Measurements from ENCODE around the gene TSHZ2.
"Not testable (repeated sequence)": the region's sequence is repeated elsewhere in the genome, so short reads cannot be mapped to it uniquely, and the experiment has no call there.

The TSHZ2 gene

DNA sequence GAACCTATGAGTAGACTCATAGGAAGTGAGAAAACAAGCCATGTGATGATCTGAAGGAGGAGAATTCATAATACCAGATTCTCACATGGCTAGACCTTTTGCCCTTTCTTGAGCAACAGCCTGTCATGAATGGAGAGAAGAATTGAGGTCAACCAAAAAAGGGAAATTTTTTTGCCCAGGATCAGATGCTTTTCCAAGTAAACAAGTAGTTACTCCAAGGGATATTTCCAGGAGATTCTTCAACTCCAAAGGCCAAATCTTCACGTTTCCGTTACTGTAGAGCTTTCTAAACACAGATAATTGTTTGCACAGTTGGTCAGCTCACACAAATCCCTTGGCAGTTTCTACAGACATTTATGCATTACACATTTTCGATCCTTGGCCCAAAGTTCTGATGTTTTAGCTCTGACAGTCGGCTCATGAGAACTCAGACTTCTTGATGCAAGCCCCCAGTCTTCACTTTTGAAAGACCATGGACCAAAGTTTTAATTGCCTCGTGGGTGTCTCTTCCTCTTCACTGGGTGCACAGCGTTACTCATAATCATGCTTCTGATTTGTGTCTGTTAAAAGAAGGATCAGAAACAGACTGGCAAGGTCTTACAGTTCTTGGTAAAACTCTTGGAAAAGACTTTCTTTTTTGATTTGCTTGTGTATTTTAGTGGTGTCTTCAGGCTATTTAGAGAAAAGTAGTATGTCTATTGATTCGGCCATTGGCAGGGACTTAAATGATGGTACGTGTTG is 115.0 kb downstream of the TSHZ2 start:
- no peak for DNase-seq (ENCODE audit: low spot score)

DNA sequence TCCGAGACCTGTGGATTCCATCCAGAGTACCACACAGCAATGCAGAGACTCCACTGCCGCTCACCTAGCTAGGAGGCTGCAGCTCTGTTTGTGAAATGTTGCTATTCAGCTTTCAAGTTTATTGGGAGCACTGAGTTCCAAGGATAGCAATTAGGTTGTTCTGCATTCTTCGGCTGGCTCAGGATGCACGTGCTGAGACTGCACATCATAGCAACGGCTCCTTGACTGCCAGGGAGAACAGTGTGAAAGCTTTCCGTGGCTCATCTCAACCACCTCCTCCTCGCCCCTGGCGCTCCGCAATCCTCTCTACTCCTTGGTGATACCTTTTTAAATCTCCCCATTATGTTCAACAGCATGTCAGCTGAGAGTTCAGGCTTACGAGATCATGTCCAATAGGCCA is 116.6 kb downstream of the TSHZ2 start:
- DNase-seq (ENCODE audit: low spot score): no peak

DNA sequence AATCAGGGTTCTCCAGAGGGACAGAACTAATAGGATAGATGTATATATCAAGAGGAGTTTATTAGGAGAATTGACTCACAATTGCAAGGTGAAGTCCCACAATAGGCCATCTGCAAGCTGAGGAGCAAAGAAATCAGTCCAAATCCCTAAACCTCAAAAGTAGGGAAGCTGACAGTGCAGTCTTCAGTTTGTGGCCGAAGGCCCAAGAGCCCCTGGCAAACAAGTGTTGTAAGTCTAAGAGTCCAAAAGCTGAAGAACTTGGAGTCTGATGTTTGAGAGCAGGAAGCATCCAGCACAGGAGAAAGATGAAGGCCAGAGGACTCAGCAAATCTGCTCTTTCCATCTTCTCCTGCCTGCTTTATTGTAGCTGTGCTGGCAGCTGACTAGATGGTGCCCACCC is 117.7 kb downstream of the TSHZ2 start:
- not testable (repeated sequence) for DNase-seq (ENCODE audit: low spot score)

DNA sequence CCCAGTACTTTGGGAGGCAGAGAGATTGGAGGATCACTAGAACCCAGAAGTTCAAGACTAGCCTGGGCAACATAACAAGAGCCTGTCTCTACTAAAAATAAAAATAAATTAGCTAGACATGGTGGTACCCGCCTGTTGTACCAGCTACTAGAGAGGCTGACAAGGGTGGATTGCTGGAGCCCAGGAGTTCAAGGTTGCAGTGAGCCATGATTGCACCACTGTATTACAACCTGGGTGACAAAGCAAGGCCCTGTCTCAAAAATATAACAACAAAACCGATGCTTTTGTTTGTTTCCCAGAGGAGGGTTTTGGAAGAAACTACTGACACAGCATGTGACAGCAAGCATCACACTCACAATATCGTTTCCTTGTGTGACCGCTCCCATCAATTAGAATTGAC is 119.6 kb downstream of the TSHZ2 start:
- DNase-seq (ENCODE audit: low spot score): no peak

DNA sequence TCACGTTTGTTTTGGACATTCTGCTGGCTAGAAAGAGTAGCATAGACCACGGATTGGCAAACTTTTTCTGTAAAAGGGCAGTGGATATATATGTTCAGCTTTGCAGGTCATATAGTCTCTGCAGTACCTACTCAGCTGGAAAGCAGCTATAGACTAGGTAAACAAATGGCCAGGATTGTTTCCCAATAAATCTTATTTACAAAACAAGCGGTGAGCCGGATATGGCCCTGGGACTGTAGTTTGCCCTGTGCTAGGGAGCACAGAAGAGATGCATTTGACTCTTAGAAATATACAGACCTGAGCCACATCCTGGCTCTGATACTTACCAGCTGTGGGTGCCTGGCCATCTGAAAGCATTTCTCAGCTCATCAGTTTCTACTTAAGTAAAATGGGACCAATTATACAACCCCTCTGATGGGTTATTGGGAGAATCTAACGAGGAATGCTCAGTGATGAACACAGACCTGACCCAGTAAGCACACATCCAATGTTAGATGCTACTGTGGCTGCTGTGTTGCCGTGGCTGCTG is 120.7 kb downstream of the TSHZ2 start:
- DNase-seq (ENCODE audit: low spot score): no peak

DNA sequence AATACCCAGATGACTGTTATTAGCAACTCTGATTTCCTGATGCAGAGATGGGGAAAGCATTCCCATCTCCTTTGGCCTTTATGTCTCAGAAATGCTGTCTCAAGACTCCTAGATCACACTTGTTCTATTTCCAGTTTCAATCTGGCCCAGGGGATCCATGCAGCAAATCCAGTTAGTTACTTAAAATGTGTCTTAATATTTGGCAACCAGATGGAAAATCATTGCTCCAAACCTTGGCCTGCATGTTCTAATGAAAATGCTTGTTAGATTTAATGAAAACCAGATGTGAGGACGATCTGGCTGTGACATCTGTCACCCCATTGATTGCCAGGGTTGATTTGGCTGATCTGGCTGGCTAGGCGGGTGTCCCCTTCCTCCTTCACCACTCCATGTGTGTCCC is 125.2 kb downstream of the TSHZ2 start:
- DNase-seq (ENCODE audit: low spot score): no peak

DNA sequence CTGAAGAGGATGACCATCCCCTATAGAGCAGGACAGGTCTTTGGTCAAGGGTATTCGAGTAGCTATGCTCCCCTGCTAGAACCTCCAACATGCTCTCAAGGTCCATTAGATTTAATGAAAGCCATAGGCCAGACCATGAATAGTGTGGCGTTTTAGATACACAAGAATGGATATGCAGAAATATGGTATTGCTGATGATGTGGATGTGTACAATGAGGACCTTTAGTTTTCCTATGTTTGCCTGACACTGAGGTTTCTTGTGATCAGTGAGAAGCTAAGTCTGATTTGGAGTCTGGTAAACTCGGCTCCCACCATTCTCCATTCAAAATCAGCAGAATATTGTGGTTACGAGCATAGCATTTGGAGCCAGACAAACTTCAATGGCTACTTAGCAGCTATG is 125.6 kb downstream of the TSHZ2 start:
- DNase-seq (ENCODE audit: low spot score): no peak

DNA sequence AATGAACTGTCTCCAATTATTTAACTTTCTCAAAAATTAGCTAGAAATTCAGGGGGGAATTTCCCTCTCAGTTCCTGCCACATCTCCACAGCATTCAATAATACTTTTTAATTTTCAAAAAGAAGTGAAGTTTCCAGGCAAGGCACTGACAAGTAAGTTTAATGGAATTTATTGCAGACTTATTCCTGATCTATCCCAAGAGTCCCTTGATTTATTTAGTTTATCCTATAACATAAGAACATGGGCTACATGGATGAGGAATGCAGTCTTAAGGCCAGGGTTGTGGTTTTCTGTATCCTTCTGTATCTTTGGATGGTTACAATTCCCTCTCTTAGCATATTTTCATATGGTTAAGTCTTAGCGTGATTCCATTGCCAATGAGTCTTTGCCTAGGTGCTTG is 126.5 kb downstream of the TSHZ2 start:
- no peak for DNase-seq (ENCODE audit: low spot score)

DNA sequence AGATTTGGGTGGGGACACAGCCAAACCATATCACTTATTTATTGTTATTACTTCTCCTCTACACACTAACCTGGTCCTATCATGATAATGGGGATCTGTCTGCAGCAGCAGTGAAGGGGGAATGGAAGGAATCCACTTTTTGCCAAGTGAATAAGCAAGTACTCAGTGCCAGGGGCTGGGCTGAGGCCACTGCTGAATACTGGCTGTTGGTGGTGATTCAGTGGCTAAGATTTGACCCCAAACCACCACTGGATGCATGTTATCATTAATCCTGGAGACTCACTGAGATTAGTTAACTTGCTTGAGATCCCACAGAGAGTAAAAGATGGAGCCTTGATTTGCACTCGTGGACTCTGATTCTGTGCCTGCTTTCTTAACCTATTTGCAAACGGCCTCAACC is 127.7 kb downstream of the TSHZ2 start:
- DNase-seq (ENCODE audit: low spot score): no peak

DNA sequence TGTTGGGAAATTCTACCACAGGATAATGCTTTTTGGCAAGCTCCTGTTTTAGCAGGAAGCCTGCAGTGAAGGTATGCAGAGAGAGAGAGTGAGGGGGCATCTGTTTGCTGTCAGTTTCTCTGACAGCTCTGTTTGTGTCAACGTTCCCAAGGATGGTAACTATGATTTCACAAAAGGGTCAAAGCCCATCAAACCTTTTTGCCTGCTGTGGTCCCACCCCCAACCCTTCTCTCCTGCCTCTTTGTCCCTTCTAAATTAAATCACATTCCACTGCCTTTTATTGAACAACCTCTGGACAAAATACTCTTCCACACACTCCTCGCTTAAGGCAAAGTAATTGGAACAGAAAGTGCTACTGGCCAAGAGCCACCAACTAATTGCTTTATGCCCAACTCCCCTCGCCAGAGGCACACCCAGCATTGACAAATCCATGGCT is 128.3 kb downstream of the TSHZ2 start:
- no peak for DNase-seq (ENCODE audit: low spot score)

DNA sequence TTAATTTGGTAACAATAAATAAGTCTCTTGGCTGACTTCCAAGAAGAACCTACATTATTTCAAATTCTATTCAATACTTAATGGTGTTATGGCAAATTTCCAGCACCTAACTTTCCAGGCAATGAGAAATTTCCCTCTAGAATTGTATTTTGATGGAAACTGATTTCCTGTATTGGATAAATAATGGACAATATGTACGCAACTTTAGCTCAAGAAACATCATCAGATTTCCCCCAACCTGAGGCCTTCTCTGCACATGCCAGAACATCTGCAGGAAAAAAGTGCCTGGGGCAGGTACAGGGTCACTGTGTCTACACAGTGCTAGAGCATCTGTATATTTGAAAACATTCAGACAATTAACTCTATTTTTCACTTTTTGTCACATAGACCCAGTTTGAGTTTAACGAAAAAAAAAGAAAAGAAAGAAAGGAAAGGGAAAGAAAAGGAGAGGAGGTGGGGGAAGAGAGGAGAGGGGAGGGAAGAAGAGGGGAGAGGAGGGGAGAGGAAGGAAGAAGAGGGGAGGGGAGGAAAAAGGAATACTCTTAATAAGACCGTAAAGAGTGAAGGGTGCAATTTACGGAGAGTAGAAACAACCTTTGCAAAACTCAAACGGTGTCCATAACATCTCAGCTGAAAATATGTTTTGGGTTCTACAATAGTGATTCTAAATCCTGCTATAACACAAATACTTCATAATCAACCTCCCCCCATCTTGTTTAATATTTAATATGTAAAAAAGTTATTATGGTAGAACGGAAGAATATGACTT is 130.0 kb downstream of the TSHZ2 start:
- DNase-seq (ENCODE audit: low spot score): no peak

DNA sequence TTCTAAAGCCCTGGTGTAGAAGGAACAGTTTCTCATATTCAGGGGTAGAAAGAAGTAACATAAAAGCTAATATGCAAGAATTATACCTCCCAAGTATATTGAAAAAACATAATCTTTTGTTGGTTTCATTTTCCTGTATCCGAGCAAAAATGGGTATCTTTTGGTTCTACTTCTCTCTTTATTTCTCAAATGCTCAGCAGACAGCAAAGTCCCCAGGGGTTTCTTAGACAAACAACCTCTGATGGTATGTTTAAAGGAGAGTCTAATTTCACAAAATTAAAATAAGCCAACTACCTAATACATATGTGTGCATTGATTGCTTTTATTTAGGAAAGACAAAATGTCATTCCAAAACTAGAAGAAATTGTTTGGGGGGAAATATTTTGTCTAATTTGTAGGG is 131.0 kb downstream of the TSHZ2 start:
- DNase-seq (ENCODE audit: low spot score): peak; percentile 32

DNA sequence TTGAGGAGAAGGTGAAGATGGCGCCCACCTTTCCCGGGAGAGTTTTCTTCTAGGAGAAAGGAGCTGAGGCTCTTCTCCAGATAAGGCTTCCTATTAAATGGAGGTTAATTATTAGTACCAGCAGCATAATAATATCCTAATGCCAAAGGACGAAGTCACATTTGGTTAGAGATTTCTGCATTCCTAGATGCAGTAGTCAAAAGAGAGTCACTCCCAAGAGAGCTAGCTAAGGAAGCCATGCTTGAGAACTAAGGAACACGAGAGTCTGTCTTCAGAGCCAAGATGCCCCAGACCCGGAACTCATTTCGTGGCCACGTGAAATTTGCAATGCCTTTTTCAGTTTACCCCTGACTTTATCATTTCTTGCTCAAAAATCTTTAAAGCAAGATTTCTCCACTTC is 132.7 kb downstream of the TSHZ2 start:
- DNase-seq (ENCODE audit: low spot score): no peak

DNA sequence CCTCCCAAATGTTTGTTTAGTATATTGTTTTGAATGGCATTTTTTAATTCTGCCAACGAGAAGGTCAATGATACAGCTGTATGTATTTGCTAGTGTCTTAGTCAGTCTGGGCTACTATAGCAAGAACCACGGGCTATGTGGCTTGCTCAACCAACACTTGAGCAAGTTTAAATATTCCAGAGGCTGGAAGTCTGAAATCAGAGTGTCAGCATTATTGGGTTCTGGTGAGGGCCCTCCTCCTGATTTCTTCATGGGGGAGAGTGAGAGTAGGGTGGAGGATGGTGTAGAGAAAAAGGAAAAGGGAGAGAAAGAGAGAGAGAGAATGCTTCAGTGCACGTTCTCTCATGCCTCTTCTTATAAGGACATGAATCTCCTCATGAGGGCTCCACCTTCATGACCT is 144.6 kb downstream of the TSHZ2 start:
- no peak for DNase-seq (ENCODE audit: low spot score)

DNA sequence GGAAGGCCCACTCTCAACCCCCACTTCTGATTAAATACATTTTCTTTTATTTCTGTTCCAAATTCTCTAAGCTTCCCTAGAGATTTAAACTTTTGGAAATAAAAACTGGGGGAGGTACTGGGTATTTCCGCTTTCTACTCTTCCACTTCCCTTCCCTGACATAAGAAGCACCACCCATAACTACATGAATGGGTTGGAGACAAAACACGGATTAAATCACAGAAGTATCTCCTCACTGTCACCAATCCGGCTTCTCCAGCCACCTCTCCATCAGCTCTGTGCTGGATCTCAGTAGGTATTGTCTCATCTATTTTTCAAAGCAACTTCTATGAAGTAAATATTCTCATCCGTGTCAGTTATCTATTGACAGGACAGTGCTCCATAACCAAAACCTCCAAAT is 150.7 kb downstream of the TSHZ2 start:
- no peak for DNase-seq (ENCODE audit: low spot score)

DNA sequence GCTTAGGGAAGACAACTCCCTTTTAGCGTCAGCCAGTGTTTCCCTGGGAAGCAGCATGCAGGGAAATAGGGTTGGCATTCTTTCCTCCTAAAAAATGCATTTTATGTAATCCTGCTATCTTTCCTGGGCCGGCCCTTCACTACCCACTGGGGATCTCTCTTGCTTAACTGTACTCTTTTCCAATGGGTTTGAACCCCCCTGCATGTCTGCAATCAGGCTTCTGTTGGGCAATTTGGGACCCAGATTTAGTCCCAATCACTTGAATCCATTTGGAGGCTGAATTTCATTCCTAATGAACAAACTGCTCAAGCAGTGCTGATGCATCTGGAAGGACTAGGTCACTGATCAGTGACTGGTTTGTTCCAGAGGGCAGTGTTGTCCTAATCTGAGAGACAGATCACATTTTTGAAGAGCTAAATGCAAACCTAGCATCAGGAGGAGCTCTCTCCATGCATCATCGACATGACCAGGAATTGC is 152.0 kb downstream of the TSHZ2 start:
- no peak for DNase-seq (ENCODE audit: low spot score)

DNA sequence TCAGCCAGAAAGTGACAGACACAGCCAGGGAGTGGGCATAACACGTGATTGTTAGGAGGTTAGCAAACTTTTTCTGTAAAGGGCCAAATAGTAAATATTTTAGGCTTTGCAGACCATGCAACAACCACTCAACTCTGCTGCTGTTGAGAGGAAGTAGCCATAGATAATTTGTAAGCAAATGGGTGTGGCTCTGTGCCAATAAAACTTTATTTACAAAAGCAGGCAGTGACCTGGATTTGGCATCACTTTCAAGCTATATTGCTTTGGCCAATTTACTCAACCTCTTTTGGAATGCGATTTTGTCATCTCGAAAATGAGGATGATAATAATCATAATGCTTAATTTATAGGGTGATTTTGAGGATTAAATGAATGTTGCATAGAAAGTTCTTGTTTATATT is 152.6 kb downstream of the TSHZ2 start:
- DNase-seq (ENCODE audit: low spot score): no peak

DNA sequence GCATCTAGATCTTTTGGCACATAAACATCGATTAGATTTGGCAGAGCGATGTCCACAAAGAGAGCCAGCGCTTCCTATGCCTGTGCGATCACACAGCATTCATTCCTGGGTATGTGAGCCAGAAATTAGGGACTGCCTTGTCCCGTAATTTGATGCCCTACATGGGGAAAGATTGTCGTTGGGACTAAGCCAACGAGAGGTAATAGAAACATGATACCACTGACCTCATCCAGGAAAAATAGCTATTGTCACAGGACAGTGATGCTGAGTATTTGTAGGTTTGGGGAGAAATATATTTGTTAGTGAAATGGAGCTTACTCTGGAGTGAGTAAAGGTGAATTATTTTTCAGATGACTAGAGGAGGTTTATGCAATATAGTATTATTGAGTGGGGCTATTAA is 154.0 kb downstream of the TSHZ2 start:
- DNase-seq (ENCODE audit: low spot score): no peak

DNA sequence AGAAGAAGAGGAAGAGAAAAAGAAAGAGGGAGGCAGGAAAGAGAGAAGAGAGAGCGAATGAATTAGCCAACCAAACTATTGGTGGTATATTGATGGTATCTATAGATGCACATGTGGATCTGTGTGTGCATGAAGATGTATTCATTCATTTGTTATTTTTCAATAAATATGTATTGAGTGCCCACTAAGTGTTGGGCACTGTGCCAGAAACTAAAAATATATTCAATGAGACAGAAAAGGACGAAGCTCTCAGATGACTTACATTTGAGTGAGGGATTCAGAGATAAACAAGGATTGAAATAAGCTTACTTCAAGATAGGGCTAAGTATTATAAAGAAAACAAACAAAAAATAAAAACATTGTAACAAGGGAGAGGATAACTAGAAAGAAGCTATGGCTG is 154.9 kb downstream of the TSHZ2 start:
- no peak for DNase-seq (ENCODE audit: low spot score)

DNA sequence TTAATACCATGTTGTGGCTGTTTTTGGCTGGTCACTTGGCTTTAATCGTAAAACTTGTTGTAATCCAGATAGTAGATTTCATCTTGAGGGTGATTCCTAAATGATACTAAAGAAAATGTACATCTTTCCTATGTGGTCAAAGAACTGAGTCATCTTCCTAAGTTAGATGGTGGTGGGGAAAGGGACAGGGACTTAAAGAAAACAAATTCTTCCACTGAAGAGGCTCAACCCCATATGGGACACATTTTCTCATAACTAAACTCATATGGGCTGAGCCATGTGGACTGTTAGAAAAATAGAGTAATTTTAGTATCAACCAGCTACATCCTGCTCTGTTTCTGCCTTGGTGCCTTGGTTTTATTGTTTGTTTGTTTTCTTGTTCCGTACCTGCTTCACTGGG is 155.8 kb downstream of the TSHZ2 start:
- no peak for DNase-seq (ENCODE audit: low spot score)

DNA sequence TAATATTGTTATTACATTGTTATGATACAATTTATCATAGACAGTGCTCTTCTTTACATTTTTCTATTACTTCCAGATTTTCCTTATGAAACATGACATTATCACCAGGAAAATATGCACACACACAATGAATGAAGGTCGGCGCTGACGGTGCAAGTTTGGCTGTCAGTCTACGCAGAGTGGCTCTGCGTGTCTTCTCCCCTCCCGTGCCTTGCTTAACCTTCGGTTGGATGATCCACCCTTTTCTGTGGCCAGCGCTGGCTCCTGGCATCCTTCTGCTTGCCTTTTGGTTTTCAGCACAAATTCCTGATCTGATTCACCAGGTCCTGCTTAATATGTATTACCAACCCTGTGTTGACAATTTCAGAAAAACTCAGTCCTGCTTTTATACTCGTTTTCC is 157.4 kb downstream of the TSHZ2 start:
- DNase-seq (ENCODE audit: low spot score): no peak

DNA sequence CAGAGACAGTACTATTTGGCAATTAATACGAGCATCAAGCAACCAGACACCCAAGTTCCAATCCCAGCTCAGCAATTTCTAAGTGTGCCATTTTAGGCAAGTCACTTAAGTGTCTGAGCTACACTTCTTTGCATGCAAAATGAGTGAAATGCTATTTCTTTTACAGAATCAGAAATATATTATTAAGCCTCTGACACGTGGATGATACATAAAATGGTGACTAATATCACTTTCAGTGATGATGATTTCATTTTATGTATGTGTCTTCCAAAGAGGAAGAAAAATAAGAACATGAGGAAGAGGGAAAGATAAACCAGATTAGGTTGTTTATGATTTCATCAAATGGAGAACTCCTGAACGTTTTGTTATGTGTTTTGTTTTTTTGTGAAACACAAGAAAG is 158.6 kb downstream of the TSHZ2 start:
- DNase-seq (ENCODE audit: low spot score): no peak

DNA sequence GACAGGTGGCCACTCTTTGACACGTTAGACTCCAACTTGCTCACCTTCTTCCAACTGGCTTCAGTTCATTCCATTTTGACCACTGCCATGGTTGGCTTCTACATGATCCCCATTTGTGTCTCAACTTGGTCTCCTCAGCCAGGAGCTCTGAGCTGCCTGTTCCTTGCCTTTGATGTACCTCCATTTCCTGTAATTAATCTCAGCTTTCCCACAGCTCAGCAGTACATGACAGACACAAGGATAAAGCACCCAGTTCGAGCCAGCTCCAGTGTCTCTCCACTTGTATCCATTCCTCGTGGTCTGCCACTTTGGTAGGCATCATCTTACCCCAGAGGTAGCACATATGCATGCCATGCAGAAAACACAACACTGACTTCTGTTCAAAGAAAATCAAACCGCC is 161.0 kb downstream of the TSHZ2 start:
- no peak for DNase-seq (ENCODE audit: low spot score)

Data from germinal center (tissue), 1 donor.